Activated naive CD8-positive, alpha-beta T cell treated with anti-CD3 and anti-CD28 coated beads, Interleukin-2, amount 50 U/mL, for 16 hours (primary cell): ENCODE results near the gene TVP23C.
A peak's percentile ranks its signal among the peaks of the same experiment; 100 is the strongest.
"Not testable (repeated sequence)": the region's sequence is repeated elsewhere in the genome, so short reads cannot be mapped to it uniquely, and the experiment has no call there.

Source experiments
- DNase-seq: peaks from one replicate; pipeline ENCODE4 v3.0.0-alpha.2; 2020; ENCODE audit warnings: low read depth, low spot score

The TVP23C gene

GRCh38 chr17:15526292-15527218 lies 36.7 kb downstream of the TVP23C start:
- not testable (repeated sequence) for DNase-seq

- not testable (repeated sequence) for DNase-seq
Measured at GRCh38 chr17:15524990-15525985, 38.0 kb downstream of the TVP23C start.

GRCh38 chr17:15516150-15516549 lies 47.1 kb downstream of the TVP23C start:
- DNase-seq, result no peak

GRCh38 chr17:15514469-15514868 lies 48.8 kb downstream of the TVP23C start:
- DNase-seq, result no peak

GRCh38 chr17:15513856-15514459 lies 49.3 kb downstream of the TVP23C start:
- no peak for DNase-seq

- DNase-seq, result no peak
Measured at GRCh38 chr17:15513058-15513791, 50.1 kb downstream of the TVP23C start.

GRCh38 chr17:15512071-15512709 lies 51.1 kb downstream of the TVP23C start:
- no peak for DNase-seq

GRCh38 chr17:15511142-15511541 lies 52.1 kb downstream of the TVP23C start:
- no peak for DNase-seq

GRCh38 chr17:15510361-15510760 lies 52.9 kb downstream of the TVP23C start:
- no peak for DNase-seq

- DNase-seq, result no peak
Measured at GRCh38 chr17:15509095-15509494, 54.2 kb downstream of the TVP23C start.

GRCh38 chr17:15508466-15508865 lies 54.8 kb downstream of the TVP23C start:
- DNase-seq, result no peak

GRCh38 chr17:15507896-15508295 lies 55.4 kb downstream of the TVP23C start:
- DNase-seq, result no peak

GRCh38 chr17:15507001-15507400 lies 56.3 kb downstream of the TVP23C start:
- no peak for DNase-seq

GRCh38 chr17:15505708-15506107 lies 57.6 kb downstream of the TVP23C start:
- DNase-seq, result not testable (repeated sequence)

GRCh38 chr17:15503731-15504130 lies 59.6 kb downstream of the TVP23C start:
- no peak for DNase-seq

GRCh38 chr17:15502369-15503112 lies 60.7 kb downstream of the TVP23C start:
- DNase-seq, result peak; percentile 42

GRCh38 chr17:15501793-15502192 lies 61.5 kb downstream of the TVP23C start:
- DNase-seq, result no peak

- DNase-seq, result no peak
Measured at GRCh38 chr17:15501282-15501681, 62.0 kb downstream of the TVP23C start.

- DNase-seq, result no peak
Measured at GRCh38 chr17:15498107-15498506, 65.2 kb downstream of the TVP23C start.
